Adrenal gland (tissue), 12 donors: ENCODE measurements around the gene SRGAP1. TPM values are rescaled to one million over a fixed set of nuclear protein-coding genes. Genes with fewer than 3 reads are reported as not detected.

Experiments
- DNase-seq, 7 donors: peaks; one replicate each; pipeline ENCODE4 v3.0.0-alpha.2; 2019 to 2020
- H3K27ac ChIP-seq, 5 donors: fragments of 200-600 bp; sonication (generic) in 4 of 5; 1 replicate in 3 of 5; 2 replicates in 2 of 5; pipeline versions ENCODE4 v1.5.1 to v1.8.0; 2016 to 2020; ENCODE audit warnings: mild to moderate bottlenecking in 1 of 5
- H3K27me3 ChIP-seq: fragments of 200-600 bp; 2 replicates; pipeline ENCODE4 v1.8.0; 2021
- H3K36me3 ChIP-seq, 2 donors: fragments of 200-600 bp; replicated peaks in 1 of 2; 1 replicate in 1 of 2; 2 replicates in 1 of 2; pipeline versions ENCODE4 v1.5.1 to v1.8.0; 2018 to 2022
- H3K4me1 ChIP-seq, 2 donors: fragments of 200-600 bp; replicated peaks in 1 of 2; 1 replicate in 1 of 2; 2 replicates in 1 of 2; pipeline versions ENCODE4 v1.5.1 to v1.8.0; 2018 to 2021
- H3K4me3 ChIP-seq, 4 donors: fragments of 200-600 bp; sonication (generic) in 3 of 4; one replicate each; pipeline ENCODE4 v1.5.1; 2016 to 2018
- H3K9me3 ChIP-seq, 3 donors: fragments of 200-600 bp; sonication (generic) in 1 of 3; replicated peaks in 1 of 3; 1 replicate in 2 of 3; 2 replicates in 1 of 3; pipeline versions ENCODE4 v1.5.1 to v1.8.0; 2016 to 2021
- CTCF ChIP-seq, 6 experiments: fragments of 450-650 bp in 4 of 6; fragments of 200-600 bp in 2 of 6; sonication (generic) in 1 of 6; IDR thresholded peaks; 1 replicate in 5 of 6; 2 replicates in 1 of 6; pipeline versions ENCODE4 v1.5.1 to v1.8.0; 2016 to 2021; ENCODE audit warnings: antibody characterized with exemption in 6 of 6, mild to moderate bottlenecking in 2 of 6, moderate library complexity in 1 of 6
- POLR2A ChIP-seq, 2 donors: fragments of 450-650 bp; IDR thresholded peaks; one replicate each; pipeline ENCODE4 v1.6.1; 2017; ENCODE audit warnings: antibody characterized with exemption in 2 of 2, mild to moderate bottlenecking in 2 of 2, moderate library complexity in 1 of 2
- WGBS, 4 donors: extraction: QIAGEN DNeasy Blood & Tissue Kit in 2 of 4; methylation state at CpG; one replicate each; pipeline versions ENCODE4 v1.1.5 to v1.1.7; 2013 to 2017; 5-methylcytosine and 5-hydroxymethylcytosine counted together
- intact Hi-C, 2 donors: fragments of 100-400 bp; cut with DNase I; formaldehyde crosslinking; loops; one replicate each; pipeline versions ENCODE4 v1.14.1 to v1.15.0; 2022 to 2023
- polyA plus RNA-seq, 3 donors: library from polyadenylated mRNA; stranded (reverse); fragments of 200-250 nt in 2 of 3; fragments of 350-450 nt in 1 of 3; fragmentation: Illumina TruSeq in 1 of 3; extraction: RNeasy Lipid Tissue Mini Kit (QIAGEN cat#74804) in 1 of 3; gene quantifications; one replicate each; pipeline ENCODE4 v1.2.3, GENCODE V29; 2013 to 2014
- total RNA-seq, 9 donors: library from RNA; depleted of rRNA in 4 of 9; stranded (reverse); fragments of >200 nt in 4 of 9; fragments of 120-200 nt in 1 of 9; fragmentation: NEBNext Ultra II Directional in 1 of 9; extraction: Animal tissue kit (Norgen Biotek cat#: 25700) in 1 of 9; gene quantifications; one replicate each; pipeline versions ENCODE4 v1.1.0 to v1.2.4, GENCODE V29; 2013 to 2023
- donor health status: healthy with polysubstance abuse.
- donor health status: Bipolar disorder and iron deficiency.
- donor health status: DM: yes; HTN: yes; CAD: no.
- donor health status: DM: no; HTN: no; CAD: no.
- donor health status: DM: no; HTN: no; CAD: no.
- donor health status: DM: yes; HTN: yes; CAD: no.

Gene SRGAP1
- total and polyA plus RNA-seq, 12 donors = 2.4 to 35.6 (median 9.8) TPM

- Histone ChIP-seq H3K4me3 (no peak overlapping the region), H3K27me3 (no peaks in the 10 kb centered on the region), H3K4me1 (peaks cover 6 to 34% of the 10 kb centered on the region in 2 donors), H3K27ac (no peak overlapping the region), H3K36me3 (no peaks in the 10 kb centered on the region), H3K9me3 (no peaks in the 10 kb centered on the region)
- WGBS, 4 donors = 68 to 81% (median 74%) methylated on average over 4 of the region's 4 CpGs
- intact Hi-C loops = no loop called here
- TF ChIP-seq POLR2A (IDR thresholded peaks at IDR 0.05) = no peak
- TF ChIP-seq CTCF (IDR thresholded peaks at IDR 0.05) = no peak
- DNase-seq = no peak
These were observed 246.7 kb downstream of the SRGAP1 start for GRCh38 chr12:64091186-64091585.

GRCh38 chr12:64092507-64093196 lies 248.2 kb downstream of the SRGAP1 start:
- Histone ChIP-seq H3K27ac (no peak overlapping the region), H3K4me3 (no peak overlapping the region), H3K4me1 (peaks cover 6 to 23% of the 10 kb centered on the region in 2 donors), H3K9me3 (no peaks in the 10 kb centered on the region), H3K27me3 (no peaks in the 10 kb centered on the region), H3K36me3 (no peaks in the 10 kb centered on the region)
- TF ChIP-seq POLR2A (IDR thresholded peaks at IDR 0.05) (no peak), CTCF (IDR thresholded peaks at IDR 0.05) (no peak)
- intact Hi-C loops = no loop called here
- DNase-seq = no peak
- WGBS, 4 donors = 85 to 92% (median 88%) methylated on average over 4 of the region's 4 CpGs

- Histone ChIP-seq H3K4me1 (peaks cover 8 to 15% of the 10 kb centered on the region in 2 donors), H3K36me3 (no peaks in the 10 kb centered on the region), H3K27ac (no peak overlapping the region), H3K27me3 (no peaks in the 10 kb centered on the region), H3K9me3 (no peaks in the 10 kb centered on the region), H3K4me3 (no peak overlapping the region)
- TF ChIP-seq CTCF (IDR thresholded peaks at IDR 0.05) = no peak
- DNase-seq = no peak
- WGBS, 4 donors = 89 to 95% (median 92%) methylated on average over 3 of the region's 3 CpGs
- intact Hi-C loops = no loop called here
These were observed 249.2 kb downstream of the SRGAP1 start for GRCh38 chr12:64093689-64094088.

- H3K36me3 ChIP-seq = no peaks in the 10 kb centered on the region
- 79 to 82% (median 80%) methylated on average over 4 of the region's 4 CpGs for WGBS, 4 donors
- no peak overlapping the region for H3K4me3 ChIP-seq
- intact Hi-C loops = no loop called here
- no peak overlapping the region for H3K27ac ChIP-seq
- H3K9me3 ChIP-seq = no peaks in the 10 kb centered on the region
- H3K27me3 ChIP-seq = no peaks in the 10 kb centered on the region
- peaks cover 8 to 13% of the 10 kb centered on the region in 2 donors for H3K4me1 ChIP-seq
- DNase-seq = no peak
- TF ChIP-seq CTCF (IDR thresholded peaks at IDR 0.05) (no peak), POLR2A (IDR thresholded peaks at IDR 0.05) (no peak)
These were observed 253.0 kb downstream of the SRGAP1 start for GRCh38 chr12:64097366-64098105.
